Stomach (tissue), 9 donors: Measurements from ENCODE around the gene FGFR2. TPM values are rescaled to one million over a fixed set of nuclear protein-coding genes. Genes with fewer than 3 reads are reported as not detected.
A peak's percentile ranks its signal among the peaks of the same experiment; 100 is the strongest.

Experiments used
- DNase-seq, 2 donors: peaks; one replicate each; pipeline versions ENCODE4 v3.0.0 to v3.0.0-alpha.2; 2013 to 2019
- H3K27ac ChIP-seq, 5 donors: fragments of 200-600 bp in 4 of 5; sonication (generic) in 4 of 5; one replicate each; pipeline ENCODE4 v1.5.1; 2013 to 2019; ENCODE audit warnings: mild to moderate bottlenecking in 1 of 5, moderate library complexity in 1 of 5
- H3K27me3 ChIP-seq, 3 donors: fragments of 200-600 bp; sonication (generic); one replicate each; pipeline ENCODE4 v1.5.1; 2017 to 2019; ENCODE audit warnings: mixed run types in 1 of 3
- H3K36me3 ChIP-seq, 4 donors: fragments of 200-600 bp; sonication (generic); 1 replicate in 3 of 4; 2 replicates in 1 of 4; pipeline ENCODE4 v1.5.1; 2016 to 2019
- H3K4me1 ChIP-seq, 4 donors: fragments of 200-600 bp; sonication (generic); one replicate each; pipeline ENCODE4 v1.5.1; 2016 to 2019
- H3K4me3 ChIP-seq, 4 donors: fragments of 200-600 bp; sonication (generic) in 3 of 4; one replicate each; pipeline ENCODE4 v1.5.1; 2016 to 2019; ENCODE audit warnings: mild to moderate bottlenecking in 1 of 4
- H3K9me3 ChIP-seq, 4 donors: fragments of 200-600 bp; sonication (generic); one replicate each; pipeline ENCODE4 v1.5.1; 2016 to 2019
- EP300 ChIP-seq: sonication (generic); formaldehyde crosslinking; IDR thresholded peaks from one replicate; pipeline ENCODE4 v1.6.1; 2017; ENCODE audit warnings: antibody characterized with exemption
- POLR2A ChIP-seq, 4 donors: fragments of 450-650 bp; IDR thresholded peaks; one replicate each; pipeline ENCODE4 v1.6.1; 2016; ENCODE audit warnings: antibody characterized with exemption in 4 of 4, control low read depth in 2 of 4, mild to moderate bottlenecking in 1 of 4, moderate library complexity in 1 of 4
- POLR2AphosphoS5 ChIP-seq, 3 donors: sonication (generic); formaldehyde crosslinking; IDR thresholded peaks; one replicate each; pipeline ENCODE4 v1.6.1; 2016; ENCODE audit warnings: antibody characterized with exemption in 3 of 3
- WGBS, 5 donors: extraction: QIAGEN DNeasy Blood & Tissue Kit in 3 of 5; methylation state at CpG; one replicate each; pipeline versions ENCODE4 v1.1.5 to v1.1.7; 2013 to 2018; 5-methylcytosine and 5-hydroxymethylcytosine counted together
- intact Hi-C: fragments of 100-400 bp; cut with DNase I; formaldehyde crosslinking; loops from one replicate; pipeline ENCODE4 v1.15.1; 2023; ENCODE audit warnings: low total_unique reads
- polyA plus RNA-seq, 3 donors: library from polyadenylated mRNA; stranded (reverse); fragments of 200-250 nt; gene quantifications; one replicate each; pipeline ENCODE4 v1.2.3, GENCODE V29; 2013
- total RNA-seq, 5 donors: library from RNA; depleted of rRNA; stranded (reverse); fragments of >200 nt; gene quantifications; one replicate each; pipeline versions ENCODE4 v1.1.0 to v1.2.3, GENCODE V29; 2014 to 2016
- TF ChIP-seq, protein P1 (sequence below), 7 experiments: fragments of 450-650 bp in 4 of 7; fragments of 200-600 bp in 3 of 7; sonication (generic) in 3 of 7; IDR thresholded peaks; one replicate each; pipeline ENCODE4 v1.5.1; 2016 to 2019; ENCODE audit warnings: antibody characterized with exemption in 7 of 7, control low read depth in 2 of 7, mild to moderate bottlenecking in 1 of 7
- donor health status: healthy with polysubstance abuse.
- donor health status: Bipolar disorder and iron deficiency.
- donor health status: healthy.

Gene FGFR2
- total and polyA plus RNA-seq, 8 donors: 3.9 to 170 (median 18.1) TPM

DNA sequence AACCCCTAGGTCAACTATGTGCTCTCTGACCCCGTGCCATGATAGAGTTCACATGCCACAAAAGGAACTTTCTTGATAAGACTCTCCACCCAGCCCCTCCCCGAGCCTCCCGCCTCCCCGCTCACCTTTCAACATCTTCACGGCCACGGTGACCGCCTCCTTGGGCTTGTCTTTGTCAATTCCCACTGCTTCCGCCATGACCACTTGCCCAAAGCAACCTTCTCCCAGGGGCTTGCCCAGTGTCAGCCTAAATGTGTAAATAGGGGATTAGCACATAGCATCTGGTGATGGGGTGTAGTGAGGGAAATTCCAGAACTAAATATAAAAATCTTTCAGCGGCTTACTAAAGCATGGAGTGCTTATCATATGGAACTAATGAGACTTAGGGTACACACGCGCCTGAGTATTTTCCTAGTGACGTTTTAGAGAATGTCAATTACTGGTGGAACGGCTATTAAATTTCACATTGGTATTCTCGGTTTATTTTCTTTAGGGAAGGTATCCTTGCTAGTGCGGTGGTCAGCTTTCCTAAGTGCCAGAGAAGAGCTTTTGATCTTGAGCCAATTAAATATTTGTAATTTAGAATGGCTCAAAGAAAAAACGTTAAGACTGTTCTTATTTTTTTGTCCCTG, 97.4 kb downstream of the FGFR2 start:
- no peak overlapping the region for H3K27ac ChIP-seq
- no peak for TF ChIP-seq EP300
- no peak for TF ChIP-seq POLR2A (IDR thresholded peaks at IDR 0.05)
- TF ChIP-seq, protein P1, sequence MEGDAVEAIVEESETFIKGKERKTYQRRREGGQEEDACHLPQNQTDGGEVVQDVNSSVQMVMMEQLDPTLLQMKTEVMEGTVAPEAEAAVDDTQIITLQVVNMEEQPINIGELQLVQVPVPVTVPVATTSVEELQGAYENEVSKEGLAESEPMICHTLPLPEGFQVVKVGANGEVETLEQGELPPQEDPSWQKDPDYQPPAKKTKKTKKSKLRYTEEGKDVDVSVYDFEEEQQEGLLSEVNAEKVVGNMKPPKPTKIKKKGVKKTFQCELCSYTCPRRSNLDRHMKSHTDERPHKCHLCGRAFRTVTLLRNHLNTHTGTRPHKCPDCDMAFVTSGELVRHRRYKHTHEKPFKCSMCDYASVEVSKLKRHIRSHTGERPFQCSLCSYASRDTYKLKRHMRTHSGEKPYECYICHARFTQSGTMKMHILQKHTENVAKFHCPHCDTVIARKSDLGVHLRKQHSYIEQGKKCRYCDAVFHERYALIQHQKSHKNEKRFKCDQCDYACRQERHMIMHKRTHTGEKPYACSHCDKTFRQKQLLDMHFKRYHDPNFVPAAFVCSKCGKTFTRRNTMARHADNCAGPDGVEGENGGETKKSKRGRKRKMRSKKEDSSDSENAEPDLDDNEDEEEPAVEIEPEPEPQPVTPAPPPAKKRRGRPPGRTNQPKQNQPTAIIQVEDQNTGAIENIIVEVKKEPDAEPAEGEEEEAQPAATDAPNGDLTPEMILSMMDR (IDR thresholded peaks at IDR 0.05): no peak
- H3K27me3 ChIP-seq: no peaks in the 10 kb centered on the region
- H3K9me3 ChIP-seq: no peaks in the 10 kb centered on the region
- no peak overlapping the region for H3K4me3 ChIP-seq
- H3K4me1 ChIP-seq: peaks cover 0 to 5% (median 2%) of the 10 kb centered on the region in 4 donors
- intact Hi-C loops: no loop called here
- 58 to 73% (median 67%) methylated on average over 16 of the region's 16 CpGs for WGBS, 5 donors
- peaks cover 3 to 18% (median 9%) of the 10 kb centered on the region in 4 donors for H3K36me3 ChIP-seq
- peak in 1 of 2 donors; percentile 52 for DNase-seq

GRCh38 chr10:121497513-121498470, 100.5 kb downstream of the FGFR2 start:
- 70 to 80% (median 75%) methylated on average over 14 of the region's 14 CpGs for WGBS, 5 donors
- H3K4me1 ChIP-seq: peaks cover 0 to 5% (median 2%) of the 10 kb centered on the region in 4 donors
- no peak overlapping the region for H3K4me3 ChIP-seq
- no peaks in the 10 kb centered on the region for H3K27me3 ChIP-seq
- TF ChIP-seq POLR2AphosphoS5 (IDR thresholded peaks at IDR 0.05) (no peak), POLR2A (IDR thresholded peaks at IDR 0.05) (no peak), EP300 (no peak)
- TF ChIP-seq, protein P1 (IDR thresholded peaks at IDR 0.05): no peak
- peak in 1 of 2 donors; percentile 53 for DNase-seq
- H3K9me3 ChIP-seq: no peaks in the 10 kb centered on the region
- intact Hi-C loops: no loop called here
- H3K27ac ChIP-seq: peak overlapping the region in 1 of 5 donors; percentile 9
- peaks cover 3 to 18% (median 13%) of the 10 kb centered on the region in 4 donors for H3K36me3 ChIP-seq

GRCh38 chr10:121495719-121496118, 102.5 kb downstream of the FGFR2 start:
- H3K27ac ChIP-seq: no peak overlapping the region
- no peak overlapping the region for H3K4me3 ChIP-seq
- TF ChIP-seq, protein P1 (IDR thresholded peaks at IDR 0.05): no peak
- no peak for TF ChIP-seq POLR2A (IDR thresholded peaks at IDR 0.05)
- TF ChIP-seq EP300: no peak
- no peak for TF ChIP-seq POLR2AphosphoS5 (IDR thresholded peaks at IDR 0.05)
- DNase-seq: no peak
- H3K4me1 ChIP-seq: peaks cover 0 to 4% (median 2%) of the 10 kb centered on the region in 4 donors
- no peaks in the 10 kb centered on the region for H3K27me3 ChIP-seq
- intact Hi-C loops: no loop called here
- 59 to 78% (median 64%) methylated on average over 9 of the region's 9 CpGs for WGBS, 5 donors
- no peaks in the 10 kb centered on the region for H3K9me3 ChIP-seq
- H3K36me3 ChIP-seq: peaks cover 3 to 13% (median 10%) of the 10 kb centered on the region in 4 donors

DNA sequence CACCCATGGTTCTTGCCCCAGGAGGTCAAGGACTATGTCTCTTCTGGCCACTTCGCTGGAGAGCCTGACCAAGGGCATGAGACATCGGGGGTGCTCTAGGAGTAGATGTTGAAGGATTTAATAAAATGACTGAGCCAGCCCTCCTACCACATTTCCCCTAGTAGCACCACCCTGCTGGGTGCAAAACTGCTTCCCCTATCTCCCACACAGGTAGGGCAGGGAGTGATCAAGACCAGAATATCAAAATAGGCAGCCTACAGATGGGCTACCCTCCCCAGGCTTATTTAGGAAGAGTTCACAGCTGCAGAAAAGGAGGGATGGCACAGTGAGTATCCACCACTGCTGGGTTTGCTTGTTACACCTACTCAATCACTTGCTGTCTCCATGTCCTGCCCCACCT, 103.9 kb downstream of the FGFR2 start:
- TF ChIP-seq POLR2A (IDR thresholded peaks at IDR 0.05) (no peak), EP300 (no peak), POLR2AphosphoS5 (IDR thresholded peaks at IDR 0.05) (no peak)
- TF ChIP-seq, protein P1 (IDR thresholded peaks at IDR 0.05): no peak
- DNase-seq: no peak
- Histone ChIP-seq H3K9me3 (no peaks in the 10 kb centered on the region), H3K36me3 (peaks cover 0 to 13% (median 10%) of the 10 kb centered on the region in 4 donors), H3K4me3 (no peak overlapping the region), H3K4me1 (peaks cover 0 to 3% (median 0%) of the 10 kb centered on the region in 4 donors), H3K27me3 (no peaks in the 10 kb centered on the region), H3K27ac (no peak overlapping the region)
- WGBS, 5 donors: 75 to 95% (median 91%) methylated on average over 2 of the region's 2 CpGs
- intact Hi-C loops: no loop called here
